GM23338 (cell line): Measurements from ENCODE around the gene TTLL8.

Experiments used
- CREB1 ChIP-seq: fragments of 250-450 bp; sonication (Bioruptor Pico); IDR thresholded peaks from 2 replicates; pipeline ENCODE4 v1.5.0; 2020; ENCODE audit warnings: low read depth, mild to moderate bottlenecking, moderate library complexity
- EZH2 ChIP-seq: fragments of 200-600 bp; sonication (generic); IDR thresholded peaks from one replicate; pipeline ENCODE4 v1.8.0; 2017; ENCODE audit warnings: antibody characterized with exemption, mild to moderate bottlenecking, low read depth; ENCODE audit not compliant: unreplicated experiment
- EZH2phosphoT487 ChIP-seq: fragments of 200-600 bp; sonication (generic); IDR thresholded peaks from one replicate; pipeline ENCODE4 v1.8.1; 2018; ENCODE audit warnings: antibody characterized with exemption; ENCODE audit not compliant: unreplicated experiment
- POLR2AphosphoS5 ChIP-seq: IDR thresholded peaks from 2 replicates; pipeline ENCODE4 v1.6.1; 2016; ENCODE audit warnings: antibody characterized with exemption, low read depth
- REST ChIP-seq: IDR thresholded peaks from one replicate; pipeline ENCODE4 v1.6.1; 2018; ENCODE audit warnings: antibody characterized with exemption; ENCODE audit not compliant: unreplicated experiment
- STAT1 ChIP-seq: IDR thresholded peaks from one replicate; pipeline ENCODE4 v1.6.1; 2016; ENCODE audit warnings: antibody characterized with exemption; ENCODE audit not compliant: unreplicated experiment
- TF ChIP-seq, protein P1 (sequence below), 2 experiments: fragments of 200-600 bp in 1 of 2; sonication (generic) in 1 of 2; conservative IDR thresholded peaks; 2 replicates each; pipeline versions ENCODE4 v1.5.1 to v1.6.1; 2016 to 2017; ENCODE audit warnings: antibody characterized with exemption in 2 of 2, low read depth in 2 of 2, mild to moderate bottlenecking in 2 of 2, moderate library complexity in 1 of 2
- TF ChIP-seq, protein P2 (sequence below): IDR thresholded peaks from 2 replicates; pipeline ENCODE4 v1.6.1; 2016; ENCODE audit warnings: antibody characterized with exemption

GRCh38 chr22:50081426-50082196 lies 23.5 kb upstream of the TTLL8 start:
- TF ChIP-seq, protein P1, sequence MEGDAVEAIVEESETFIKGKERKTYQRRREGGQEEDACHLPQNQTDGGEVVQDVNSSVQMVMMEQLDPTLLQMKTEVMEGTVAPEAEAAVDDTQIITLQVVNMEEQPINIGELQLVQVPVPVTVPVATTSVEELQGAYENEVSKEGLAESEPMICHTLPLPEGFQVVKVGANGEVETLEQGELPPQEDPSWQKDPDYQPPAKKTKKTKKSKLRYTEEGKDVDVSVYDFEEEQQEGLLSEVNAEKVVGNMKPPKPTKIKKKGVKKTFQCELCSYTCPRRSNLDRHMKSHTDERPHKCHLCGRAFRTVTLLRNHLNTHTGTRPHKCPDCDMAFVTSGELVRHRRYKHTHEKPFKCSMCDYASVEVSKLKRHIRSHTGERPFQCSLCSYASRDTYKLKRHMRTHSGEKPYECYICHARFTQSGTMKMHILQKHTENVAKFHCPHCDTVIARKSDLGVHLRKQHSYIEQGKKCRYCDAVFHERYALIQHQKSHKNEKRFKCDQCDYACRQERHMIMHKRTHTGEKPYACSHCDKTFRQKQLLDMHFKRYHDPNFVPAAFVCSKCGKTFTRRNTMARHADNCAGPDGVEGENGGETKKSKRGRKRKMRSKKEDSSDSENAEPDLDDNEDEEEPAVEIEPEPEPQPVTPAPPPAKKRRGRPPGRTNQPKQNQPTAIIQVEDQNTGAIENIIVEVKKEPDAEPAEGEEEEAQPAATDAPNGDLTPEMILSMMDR (conservative IDR thresholded peaks at IDR 0.05; ENCODE audit: low read depth in 2 of 2): no peak
- TF ChIP-seq EZH2: no peak
- TF ChIP-seq EZH2phosphoT487: no peak
- no peak for TF ChIP-seq CREB1
- TF ChIP-seq REST: no peak
- TF ChIP-seq POLR2AphosphoS5: no peak
- TF ChIP-seq STAT1: no peak
- TF ChIP-seq, protein P2, sequence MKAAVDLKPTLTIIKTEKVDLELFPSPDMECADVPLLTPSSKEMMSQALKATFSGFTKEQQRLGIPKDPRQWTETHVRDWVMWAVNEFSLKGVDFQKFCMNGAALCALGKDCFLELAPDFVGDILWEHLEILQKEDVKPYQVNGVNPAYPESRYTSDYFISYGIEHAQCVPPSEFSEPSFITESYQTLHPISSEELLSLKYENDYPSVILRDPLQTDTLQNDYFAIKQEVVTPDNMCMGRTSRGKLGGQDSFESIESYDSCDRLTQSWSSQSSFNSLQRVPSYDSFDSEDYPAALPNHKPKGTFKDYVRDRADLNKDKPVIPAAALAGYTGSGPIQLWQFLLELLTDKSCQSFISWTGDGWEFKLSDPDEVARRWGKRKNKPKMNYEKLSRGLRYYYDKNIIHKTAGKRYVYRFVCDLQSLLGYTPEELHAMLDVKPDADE: no peak
